SK-MEL-5 (cell line): ENCODE data around the gene GIPC1. TPM values are rescaled to one million over a fixed set of nuclear protein-coding genes. Genes with fewer than 3 reads are reported as not detected.
"Not testable (repeated sequence)": the region's sequence is repeated elsewhere in the genome, so short reads cannot be mapped to it uniquely, and the experiment has no call there.

Source experiments
- DNase-seq: peaks from one replicate; pipeline ENCODE4 v3.0.0-alpha.2; 2016; ENCODE audit warnings: low read depth, low spot score
- in situ Hi-C: cut with HindIII; loops from 2 replicates; pipeline ENCODE4 v1.10.0; 2016; ENCODE audit warnings: low sequenced_read_pairs, high pct_unique_total_duplicates, low pct_unique_long_range_greater_than_20kb
- total RNA-seq: library from RNA; depleted of rRNA; stranded (reverse); fragments of >200 nt; shearing (Covaris generic); gene quantifications from 2 replicates; pipeline ENCODE4 v1.2.3, GENCODE V29; 2014

Gene GIPC1
- total RNA-seq, 1 experiment from 2014 or later, result 229 TPM

- DNase-seq, result no peak
- in situ Hi-C loops, result no loop called here
Measured at GRCh38 chr19:14520543-14520942, 24.6 kb upstream of the GIPC1 start.

GRCh38 chr19:14519860-14520407 is 24.0 kb upstream of the GIPC1 start:
- peak; percentile 96 for DNase-seq
- in situ Hi-C loops, result no loop called here

GRCh38 chr19:14519245-14519859 is 23.4 kb upstream of the GIPC1 start:
- DNase-seq, result no peak
- in situ Hi-C loops, result no loop called here

- peak; percentile 58 for DNase-seq
- in situ Hi-C loops, result no loop called here
Measured at GRCh38 chr19:14517840-14518505, 22.0 kb upstream of the GIPC1 start, which contains the start of gene DNAJB1. Gene DNAJB1, minus strand, starts transcription at chr19:14518397. Its CDS starts 48 bp downstream, at chr19:14518349.

- in situ Hi-C loops, result no loop called here
- no peak for DNase-seq
Measured at GRCh38 chr19:14517446-14517839, 21.5 kb upstream of the GIPC1 start.

GRCh38 chr19:14516746-14517438 is 21.0 kb upstream of the GIPC1 start:
- no peak for DNase-seq
- in situ Hi-C loops, result no loop called here

- in situ Hi-C loops, result no loop called here
Measured at GRCh38 chr19:14516048-14516534, 20.2 kb upstream of the GIPC1 start.

GRCh38 chr19:14515501-14516047 is 19.6 kb upstream of the GIPC1 start:
- DNase-seq, result no peak
- in situ Hi-C loops, result no loop called here

More at GRCh38 chr19:14516048-14516534, 20.2 kb upstream of the GIPC1 start:
- DNase-seq, result no peak

- in situ Hi-C loops, result no loop called here
- no peak for DNase-seq
Measured at GRCh38 chr19:14514215-14514863, 18.4 kb upstream of the GIPC1 start.

- in situ Hi-C loops, result no loop called here
- DNase-seq, result no peak
Measured at GRCh38 chr19:14512406-14512961, 16.6 kb upstream of the GIPC1 start.

GRCh38 chr19:14511229-14511593 is 15.3 kb upstream of the GIPC1 start:
- in situ Hi-C loops, result no loop called here
- DNase-seq, result peak; percentile 36

- no peak for DNase-seq
- in situ Hi-C loops, result no loop called here
Measured at GRCh38 chr19:14510311-14511228, 14.6 kb upstream of the GIPC1 start.

- DNase-seq, result no peak
- in situ Hi-C loops, result no loop called here
Measured at GRCh38 chr19:14507704-14508542, 12.0 kb upstream of the GIPC1 start.

GRCh38 chr19:14505488-14506239 is 9.7 kb upstream of the GIPC1 start:
- DNase-seq, result peak; percentile 63
- in situ Hi-C loops, result no loop called here

GRCh38 chr19:14504575-14504974 is 8.6 kb upstream of the GIPC1 start:
- in situ Hi-C loops, DNase-seq: not testable (repeated sequence)
